HG03565 (cell line): Measurements from ENCODE around the gene GALNT2.

Experiments
- ATAC-seq: cut with Tn5 transposase; IDR thresholded peaks from one replicate; pipeline ENCODE4 v1.9.1; 2021; ENCODE audit warnings: mild to moderate bottlenecking, moderate library complexity; ENCODE audit not compliant: unreplicated experiment

The GALNT2 gene

DNA sequence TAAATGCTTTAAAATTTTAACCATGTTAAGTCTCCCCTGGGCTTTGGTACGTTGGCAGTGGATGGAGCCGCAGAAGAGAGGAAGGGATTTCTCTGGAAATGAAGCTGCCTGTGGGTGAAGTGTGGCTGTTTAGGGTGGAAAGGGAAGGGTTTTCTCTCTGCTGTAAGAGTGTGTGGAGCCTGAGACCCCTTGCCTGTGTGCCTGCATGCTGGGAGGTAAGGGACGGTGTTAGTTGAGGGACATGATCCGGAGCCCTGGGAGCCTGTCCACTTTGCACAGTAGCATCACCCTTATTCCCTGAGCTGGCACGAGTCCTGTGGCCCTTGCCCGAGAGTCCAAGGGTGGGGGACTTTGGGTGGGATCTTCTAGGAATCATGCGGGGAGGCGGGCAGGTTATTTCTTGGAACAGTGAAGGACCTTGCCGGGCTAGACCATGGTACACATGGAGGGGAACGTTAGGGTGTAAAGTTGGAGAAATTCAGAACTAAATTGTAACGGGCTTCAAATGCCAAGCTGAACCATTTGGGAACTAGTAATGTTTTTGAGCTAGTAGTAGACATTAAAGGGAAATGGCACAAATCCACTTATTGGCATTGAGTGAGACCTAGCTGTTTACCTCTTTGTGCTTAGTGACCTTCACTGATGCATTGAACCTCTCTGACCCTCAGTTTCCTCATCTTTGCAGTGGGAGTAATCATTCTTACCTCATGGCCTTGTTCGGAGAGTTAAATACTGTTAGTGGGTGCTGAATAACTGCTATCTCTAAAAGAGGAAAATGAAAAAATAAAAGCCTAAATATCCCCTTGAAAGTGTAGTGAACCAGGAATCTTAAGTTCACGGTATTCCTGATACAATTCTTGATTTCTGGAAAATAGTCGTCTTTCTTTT lies 3.5 kb downstream of the GALNT2 start:
- no peak for ATAC-seq

DNA sequence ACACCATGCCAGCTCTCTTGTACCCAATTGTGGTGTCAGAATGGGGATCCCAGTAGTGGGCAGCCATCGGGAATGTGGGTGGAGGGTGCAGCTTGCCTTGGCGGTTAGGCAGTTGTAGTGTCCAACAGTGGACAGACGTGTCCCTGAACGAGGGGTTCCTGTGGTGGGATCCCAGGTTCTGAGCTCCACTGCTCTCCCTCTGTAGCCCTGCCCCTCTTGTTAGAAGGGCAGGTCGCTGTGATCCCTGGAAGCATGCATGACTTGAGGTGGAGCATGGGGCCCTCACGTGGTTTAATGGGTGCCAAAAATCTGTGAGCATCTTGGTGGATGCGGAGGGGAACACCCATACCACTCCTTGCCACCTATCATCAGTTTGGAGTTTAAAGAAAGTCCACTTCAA lies 4.3 kb downstream of the GALNT2 start:
- ATAC-seq, result no peak

DNA sequence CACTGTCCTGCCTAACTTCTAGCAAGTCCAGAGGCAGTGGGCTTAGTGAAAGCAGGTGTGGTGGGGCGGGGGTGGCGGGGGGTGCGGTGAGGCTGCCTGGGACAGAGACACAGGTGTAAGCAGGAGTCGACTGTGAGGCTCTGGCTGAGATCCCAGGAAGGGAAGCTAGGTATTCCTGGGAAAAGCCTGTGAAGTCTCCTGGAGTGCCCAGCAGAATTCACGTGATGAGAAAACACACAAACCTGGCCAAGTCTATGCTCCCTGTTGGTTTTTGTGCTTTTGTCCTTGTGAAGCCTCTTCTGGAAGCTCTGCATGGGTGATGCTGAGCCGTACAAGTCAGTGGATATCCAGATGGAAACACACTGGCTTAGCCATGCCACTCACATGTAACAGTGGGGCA lies 5.3 kb downstream of the GALNT2 start:
- ATAC-seq, result no peak

- ATAC-seq, result no peak
These were observed 5.8 kb downstream of the GALNT2 start for GRCh38 chr1:230072866-230073265.

GRCh38 chr1:230073371-230074035 lies 6.5 kb downstream of the GALNT2 start:
- no peak for ATAC-seq

- ATAC-seq, result no peak
These were observed 7.2 kb downstream of the GALNT2 start for GRCh38 chr1:230074270-230074669.

DNA sequence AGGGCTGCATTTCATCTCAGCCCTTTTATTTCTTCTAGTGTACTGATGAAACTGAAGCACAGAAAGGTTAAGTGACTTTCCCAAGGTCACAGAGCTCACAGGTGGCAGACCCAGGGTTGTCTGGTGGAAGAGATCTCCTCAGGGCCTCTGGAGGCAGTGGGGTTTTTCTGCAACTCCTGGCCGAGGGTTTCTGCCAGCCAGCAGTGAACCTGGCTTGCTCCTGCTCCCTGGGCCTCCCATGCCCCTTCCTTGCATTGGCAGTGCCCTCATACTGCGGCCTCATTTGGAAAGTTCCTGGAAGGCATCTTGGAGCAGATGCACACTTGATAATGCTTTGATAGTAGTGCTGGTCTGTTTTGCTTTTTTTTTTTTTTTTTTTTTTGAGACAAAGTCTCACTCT lies 7.7 kb downstream of the GALNT2 start:
- ATAC-seq, result no peak

- ATAC-seq, result no peak
These were observed 9.1 kb downstream of the GALNT2 start for GRCh38 chr1:230076121-230076520.

GRCh38 chr1:230077011-230077410 lies 10.0 kb downstream of the GALNT2 start:
- ATAC-seq, result no peak

DNA sequence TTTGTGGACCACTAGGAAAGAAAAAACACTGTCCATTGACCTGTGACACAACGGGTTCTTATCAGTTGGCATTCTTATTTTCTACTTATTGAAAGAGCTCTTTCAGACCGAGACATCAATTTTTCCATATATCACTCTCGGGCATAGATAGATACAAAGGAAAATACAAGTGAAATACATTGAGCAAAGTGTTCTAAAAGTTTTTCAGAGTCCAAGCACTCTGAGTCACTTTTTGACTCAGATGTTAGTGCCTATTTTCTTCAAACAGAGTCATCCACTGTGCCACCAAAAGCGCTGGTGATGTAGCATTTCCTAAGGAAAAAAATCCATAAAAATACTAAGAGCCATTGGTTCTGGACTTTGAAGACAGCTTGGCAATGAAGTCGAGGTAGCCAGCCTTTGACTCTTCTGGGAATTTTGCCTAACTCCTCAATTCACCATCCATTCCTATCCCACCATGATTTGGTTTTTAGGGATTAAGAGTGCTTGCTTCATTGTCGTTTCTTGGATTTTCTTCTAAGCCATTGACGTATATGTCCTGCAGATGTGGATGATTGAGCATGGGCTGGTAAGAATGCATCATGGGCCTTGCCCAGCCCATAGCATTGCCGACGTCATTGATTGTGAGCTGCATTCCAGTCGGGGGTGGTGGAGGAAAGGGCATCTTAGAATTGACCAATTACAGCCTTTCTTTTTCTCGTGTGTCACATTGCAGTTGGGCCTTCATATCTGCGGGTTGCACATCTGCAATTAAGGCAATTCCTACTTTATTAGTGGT lies 10.6 kb downstream of the GALNT2 start:
- ATAC-seq, result no peak

GRCh38 chr1:230079199-230080024 lies 12.4 kb downstream of the GALNT2 start:
- no peak for ATAC-seq

DNA sequence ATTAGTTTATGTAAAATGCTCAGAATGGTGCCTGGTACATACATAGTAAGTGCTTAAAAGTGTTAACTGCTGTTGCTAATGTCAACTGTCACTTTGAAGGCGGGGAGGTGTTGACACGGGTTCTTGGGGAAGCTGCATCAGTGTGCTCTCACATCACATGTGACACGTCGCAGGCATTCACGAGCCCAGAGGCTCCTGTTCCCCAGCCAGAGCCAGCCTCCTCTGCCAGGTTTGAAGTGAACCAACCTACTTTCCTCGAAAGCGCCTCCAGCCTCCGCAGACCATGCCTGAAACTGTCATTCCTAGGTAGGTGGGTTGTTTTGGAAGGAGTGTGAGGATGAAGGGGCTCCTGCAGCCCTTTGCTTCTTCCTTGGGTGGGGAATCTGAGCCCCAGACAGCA lies 13.8 kb downstream of the GALNT2 start:
- ATAC-seq, result no peak

DNA sequence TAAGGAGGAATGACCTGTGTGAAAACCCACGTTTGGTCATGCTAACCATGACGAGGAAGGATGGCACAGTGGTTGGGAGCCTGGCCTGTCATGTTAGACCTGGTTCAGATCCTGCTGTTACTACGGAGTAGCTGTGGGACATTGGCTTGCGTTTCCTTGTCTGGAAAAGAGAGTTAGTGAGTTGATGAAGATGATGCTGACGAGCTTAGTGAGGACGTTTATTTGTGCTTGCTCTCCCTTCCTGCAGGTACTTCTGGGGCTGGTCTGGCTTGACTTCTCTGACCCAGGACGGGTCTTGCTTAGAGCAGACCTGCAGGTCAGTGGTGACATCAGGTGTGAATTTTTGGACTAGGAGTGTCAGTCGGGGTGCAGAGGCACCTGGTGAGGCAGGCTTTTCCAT lies 14.7 kb downstream of the GALNT2 start:
- no peak for ATAC-seq

- ATAC-seq, result no peak
These were observed 15.2 kb downstream of the GALNT2 start for GRCh38 chr1:230082211-230082610.

DNA sequence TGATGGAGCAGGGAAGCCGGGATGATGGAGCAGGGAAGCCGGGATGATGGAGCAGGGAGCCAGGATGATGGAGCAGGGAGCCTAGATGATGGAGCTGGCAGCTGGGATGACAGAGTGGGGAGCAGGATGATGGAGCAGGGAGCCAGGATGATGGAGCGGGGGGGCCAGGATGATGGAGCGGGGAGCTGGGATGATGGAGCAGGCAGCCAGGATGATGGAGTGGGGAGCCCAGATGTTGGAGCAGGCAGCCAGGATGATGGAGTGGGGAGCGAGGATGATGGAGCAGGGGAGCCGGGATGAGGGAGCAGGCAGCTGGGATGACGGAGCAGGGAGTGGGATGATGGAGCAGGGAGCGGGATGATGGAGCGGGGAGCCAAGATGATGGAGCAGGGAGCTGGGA lies 16.0 kb downstream of the GALNT2 start:
- no peak for ATAC-seq

DNA sequence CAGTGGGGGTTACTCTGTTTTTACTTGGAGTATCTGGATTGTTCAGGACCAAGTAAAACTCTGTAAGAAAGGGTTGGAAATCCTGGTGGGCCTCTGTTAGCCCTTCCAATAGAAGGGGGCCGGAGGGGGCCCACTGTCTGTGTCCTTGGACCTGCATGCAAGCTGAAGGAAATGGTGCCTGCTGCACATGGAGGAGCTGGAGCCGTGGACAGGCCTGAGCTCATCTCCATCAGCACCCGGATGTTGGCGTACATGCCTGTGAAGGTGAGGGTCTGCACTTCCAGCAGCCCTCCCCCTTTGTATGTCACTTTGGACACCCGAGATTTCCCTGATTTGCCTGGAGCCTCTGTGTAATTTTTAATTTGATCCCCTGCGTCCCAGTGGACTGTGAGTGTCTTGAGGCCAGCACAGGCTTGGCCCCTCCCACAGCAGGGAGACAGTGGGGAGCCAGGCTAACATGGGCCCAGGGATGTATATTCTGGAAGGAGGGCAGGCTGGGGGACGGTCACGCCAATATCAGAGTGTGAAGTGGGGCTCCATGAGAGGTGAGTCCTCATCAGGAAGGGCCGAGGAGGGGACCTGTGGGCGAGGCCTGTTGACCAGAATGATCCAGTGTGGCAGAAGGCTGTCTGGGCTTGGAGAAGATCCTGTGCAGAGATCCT lies 16.8 kb downstream of the GALNT2 start:
- no peak for ATAC-seq

GRCh38 chr1:230084408-230085177 lies 17.6 kb downstream of the GALNT2 start:
- ATAC-seq, result no peak

DNA sequence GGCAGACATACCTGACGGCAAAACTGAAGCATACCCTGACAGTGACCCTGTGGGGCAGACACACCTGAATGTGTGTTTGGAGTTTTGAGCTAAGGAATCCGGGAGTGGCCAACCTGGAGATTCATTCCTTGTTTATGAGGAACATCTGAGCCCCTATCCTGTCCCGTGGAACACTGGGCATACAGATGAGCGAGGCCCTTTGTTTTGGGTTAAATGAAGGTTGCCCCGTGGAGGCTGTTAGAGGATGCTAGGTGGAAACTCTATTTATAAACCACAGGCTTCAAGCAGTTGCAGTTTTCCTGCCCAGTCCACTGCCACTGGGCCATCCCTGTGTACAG lies 18.1 kb downstream of the GALNT2 start:
- no peak for ATAC-seq

DNA sequence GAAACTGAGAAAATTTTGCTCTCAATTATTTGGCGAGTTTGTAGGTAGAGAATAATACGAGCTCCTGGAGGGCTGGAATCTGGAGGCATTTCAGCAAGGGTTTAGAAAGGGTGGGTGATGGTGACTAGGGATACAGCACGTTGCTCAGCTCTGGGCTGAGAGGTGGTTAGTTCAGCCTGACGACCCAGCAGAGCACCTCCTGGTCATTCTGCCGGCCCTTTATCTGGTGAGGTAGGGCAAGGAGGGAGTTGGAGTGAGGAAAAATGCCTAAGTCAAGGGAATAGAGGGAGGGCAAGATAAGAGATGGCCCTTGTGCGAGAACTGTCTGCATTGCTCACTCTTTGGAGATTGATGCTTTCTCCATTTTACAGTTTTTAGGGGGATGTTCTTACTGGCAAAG lies 19.1 kb downstream of the GALNT2 start:
- no peak for ATAC-seq
